OCI-LY1 (cell line): Measurements from ENCODE around the gene TGFBR1.
A peak's percentile ranks its signal among the peaks of the same experiment; 100 is the strongest.

Source experiments
- H2AFZ ChIP-seq: fragments of 200-600 bp; sonication (generic), shearing (Covaris generic); 2 replicates; pipeline ENCODE4 v1.6.0; 2014; ENCODE audit warnings: antibody characterized with exemption, mild to moderate bottlenecking, low read length
- H3F3A ChIP-seq: fragments of 200-600 bp; sonication (generic), shearing (Covaris generic); 2 replicates; pipeline ENCODE4 v1.6.0; 2014; ENCODE audit warnings: mild to moderate bottlenecking, antibody characterized with exemption, low read length, moderate library complexity; ENCODE audit not compliant: insufficient read depth
- H3K27ac ChIP-seq: fragments of 200-600 bp; sonication (generic); 2 replicates; pipeline ENCODE4 v1.5.1; 2014; ENCODE audit warnings: low read length, mixed run types, mild to moderate bottlenecking, low read depth; ENCODE audit not compliant: poor library complexity, severe bottlenecking
- H3K27me3 ChIP-seq: fragments of 200-600 bp; sonication (generic); 2 replicates; pipeline ENCODE4 v1.6.0; 2014; ENCODE audit warnings: antibody characterized with exemption, mild to moderate bottlenecking, low read length, moderate library complexity; ENCODE audit not compliant: insufficient read depth
- H3K36me3 ChIP-seq: fragments of 200-600 bp; sonication (generic); 2 replicates; pipeline ENCODE4 v1.6.1; 2014; ENCODE audit warnings: mild to moderate bottlenecking, antibody characterized with exemption, low read length, moderate library complexity, mixed read lengths; ENCODE audit not compliant: insufficient read depth
- H3K4me1 ChIP-seq: fragments of 200-600 bp; sonication (generic); 2 replicates; pipeline ENCODE4 v1.5.1; 2014; ENCODE audit warnings: mild to moderate bottlenecking, low read length, moderate library complexity; ENCODE audit not compliant: insufficient read depth, severe bottlenecking
- H3K4me2 ChIP-seq: fragments of 200-600 bp; sonication (generic), shearing (Covaris generic); 2 replicates; pipeline ENCODE4 v1.6.1; 2014; ENCODE audit warnings: low read length
- H3K4me3 ChIP-seq: fragments of 200-600 bp; sonication (generic); 2 replicates; pipeline ENCODE4 v1.5.1; 2014; ENCODE audit warnings: low read length, low read depth, mild to moderate bottlenecking, mixed read lengths; ENCODE audit not compliant: poor library complexity, severe bottlenecking
- H3K79me2 ChIP-seq: fragments of 200-600 bp; shearing (Covaris generic); 2 replicates; pipeline ENCODE4 v1.6.1; 2016; ENCODE audit warnings: mixed run types, low read length, mixed read lengths; ENCODE audit not compliant: insufficient read depth
- H3K9ac ChIP-seq: fragments of 200-600 bp; sonication (generic), shearing (Covaris generic); 2 replicates; pipeline ENCODE4 v1.6.1; 2014; ENCODE audit warnings: mild to moderate bottlenecking, low read length, mixed read lengths
- H3K9me2 ChIP-seq: fragments of 200-600 bp; sonication (generic), shearing (Covaris generic); 2 replicates; pipeline ENCODE4 v1.6.1; 2014; ENCODE audit warnings: low read depth, mild to moderate bottlenecking, low read length, mixed read lengths
- H3K9me3 ChIP-seq: fragments of 200-600 bp; shearing (Covaris generic); 2 replicates; pipeline ENCODE4 v1.6.1; 2014; ENCODE audit warnings: low read length, mixed read lengths
- H4K20me1 ChIP-seq: fragments of 200-600 bp; sonication (generic), shearing (Covaris generic); 2 replicates; pipeline ENCODE4 v1.6.0; 2016; ENCODE audit warnings: mild to moderate bottlenecking, low read length; ENCODE audit not compliant: insufficient read depth
- EZH2 ChIP-seq: fragments of 200-600 bp; sonication (generic), shearing (Covaris generic); IDR thresholded peaks from 2 replicates; pipeline ENCODE4 v1.8.0; 2017; ENCODE audit warnings: borderline replicate concordance, mixed run types, mild to moderate bottlenecking, antibody characterized with exemption, low read length, moderate library complexity, mixed read lengths
- TF ChIP-seq, protein P1 (sequence below): fragments of 200-600 bp; sonication (generic), shearing (Covaris generic); IDR thresholded peaks from 2 replicates; pipeline ENCODE4 v1.5.1; 2017; ENCODE audit warnings: mild to moderate bottlenecking, antibody characterized with exemption, low read length, moderate library complexity, mixed read lengths

TGFBR1 gene

DNA sequence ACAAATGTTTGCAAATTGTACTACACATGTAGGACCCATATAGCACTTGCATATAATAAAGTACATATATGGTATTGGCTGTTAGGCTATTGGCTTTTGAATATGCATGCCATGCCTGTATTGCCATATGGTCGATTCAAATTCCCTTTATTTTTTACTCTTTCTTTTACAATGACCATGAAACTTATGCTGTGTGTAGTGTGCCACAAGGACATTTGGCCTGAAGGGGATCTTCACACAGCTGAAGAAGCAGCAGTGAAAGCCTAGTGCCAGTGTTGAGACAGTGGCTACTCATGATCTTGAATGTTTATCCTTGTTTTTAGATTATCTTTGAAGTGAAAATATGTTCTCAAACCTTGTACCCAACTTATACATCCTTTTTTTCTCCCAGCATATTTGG is 20.5 kb downstream of the TGFBR1 start:
- peaks cover 80% of the 10 kb centered on the region for H3K79me2 ChIP-seq
- no peak overlapping the region for H3K9ac ChIP-seq
- H3K9me3 ChIP-seq, result no peaks in the 10 kb centered on the region
- no peak overlapping the region for H3K4me3 ChIP-seq
- no peaks in the 10 kb centered on the region for H4K20me1 ChIP-seq
- peaks cover 89% of the 10 kb centered on the region for H3K4me1 ChIP-seq
- no peak overlapping the region for H2AFZ ChIP-seq
- H3K27ac ChIP-seq, result peak overlapping the region; percentile 27
- TF ChIP-seq, protein P1, sequence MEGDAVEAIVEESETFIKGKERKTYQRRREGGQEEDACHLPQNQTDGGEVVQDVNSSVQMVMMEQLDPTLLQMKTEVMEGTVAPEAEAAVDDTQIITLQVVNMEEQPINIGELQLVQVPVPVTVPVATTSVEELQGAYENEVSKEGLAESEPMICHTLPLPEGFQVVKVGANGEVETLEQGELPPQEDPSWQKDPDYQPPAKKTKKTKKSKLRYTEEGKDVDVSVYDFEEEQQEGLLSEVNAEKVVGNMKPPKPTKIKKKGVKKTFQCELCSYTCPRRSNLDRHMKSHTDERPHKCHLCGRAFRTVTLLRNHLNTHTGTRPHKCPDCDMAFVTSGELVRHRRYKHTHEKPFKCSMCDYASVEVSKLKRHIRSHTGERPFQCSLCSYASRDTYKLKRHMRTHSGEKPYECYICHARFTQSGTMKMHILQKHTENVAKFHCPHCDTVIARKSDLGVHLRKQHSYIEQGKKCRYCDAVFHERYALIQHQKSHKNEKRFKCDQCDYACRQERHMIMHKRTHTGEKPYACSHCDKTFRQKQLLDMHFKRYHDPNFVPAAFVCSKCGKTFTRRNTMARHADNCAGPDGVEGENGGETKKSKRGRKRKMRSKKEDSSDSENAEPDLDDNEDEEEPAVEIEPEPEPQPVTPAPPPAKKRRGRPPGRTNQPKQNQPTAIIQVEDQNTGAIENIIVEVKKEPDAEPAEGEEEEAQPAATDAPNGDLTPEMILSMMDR, result no peak
- no peak for TF ChIP-seq EZH2
- no peaks in the 10 kb centered on the region for H3K9me2 ChIP-seq
- H3K4me2 ChIP-seq, result no peak overlapping the region; the same call in 1 of the 2 replicates
- no peaks in the 10 kb centered on the region for H3F3A ChIP-seq
- H3K36me3 ChIP-seq, result peaks cover 25% of the 10 kb centered on the region; the same call in 1 of the 2 replicates
- H3K27me3 ChIP-seq, result no peaks in the 10 kb centered on the region

DNA sequence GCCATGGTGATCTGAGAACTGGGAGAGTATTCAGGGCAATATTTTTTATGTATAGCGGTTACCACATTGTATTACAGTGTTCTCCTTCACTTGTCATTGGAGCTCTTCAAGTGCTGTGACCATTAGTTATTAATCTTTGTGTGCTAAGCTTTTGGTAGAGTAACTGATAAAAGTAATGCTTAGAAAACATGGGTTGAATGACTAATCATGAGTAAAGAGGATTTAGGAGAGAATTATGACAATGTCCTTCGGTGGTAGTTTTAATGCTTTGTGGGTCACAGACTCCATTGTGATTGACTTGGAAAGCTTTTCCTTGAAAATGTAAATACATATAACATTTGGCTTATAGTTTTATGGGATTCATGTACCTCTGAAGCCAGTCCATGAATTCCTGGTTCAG is 21.4 kb downstream of the TGFBR1 start:
- TF ChIP-seq, protein P1, result no peak
- no peak for TF ChIP-seq EZH2
- H3K36me3 ChIP-seq, result peaks cover 28% of the 10 kb centered on the region; the same call in 1 of the 2 replicates
- no peak overlapping the region for H3K9ac ChIP-seq
- peaks cover 84% of the 10 kb centered on the region for H3K4me1 ChIP-seq
- no peaks in the 10 kb centered on the region for H3K9me2 ChIP-seq
- no peaks in the 10 kb centered on the region for H3F3A ChIP-seq
- peaks cover 71% of the 10 kb centered on the region for H3K79me2 ChIP-seq
- no peak overlapping the region for H3K27ac ChIP-seq
- H4K20me1 ChIP-seq, result no peaks in the 10 kb centered on the region
- no peak overlapping the region for H3K4me2 ChIP-seq
- H2AFZ ChIP-seq, result no peak overlapping the region
- no peaks in the 10 kb centered on the region for H3K27me3 ChIP-seq
- H3K9me3 ChIP-seq, result no peaks in the 10 kb centered on the region
- no peak overlapping the region for H3K4me3 ChIP-seq

GRCh38 chr9:99127356-99128132 is 22.6 kb downstream of the TGFBR1 start:
- TF ChIP-seq EZH2, result no peak
- TF ChIP-seq, protein P1, result no peak
- peaks cover 31% of the 10 kb centered on the region; the same call in 1 of the 2 replicates for H3K36me3 ChIP-seq
- no peaks in the 10 kb centered on the region for H3F3A ChIP-seq
- peaks cover 59% of the 10 kb centered on the region for H3K79me2 ChIP-seq
- no peaks in the 10 kb centered on the region for H3K9me2 ChIP-seq
- H3K27me3 ChIP-seq, result no peaks in the 10 kb centered on the region
- peak overlapping the region; percentile 12 for H3K27ac ChIP-seq
- no peak overlapping the region for H3K9ac ChIP-seq
- H3K4me3 ChIP-seq, result no peak overlapping the region
- H2AFZ ChIP-seq, result no peak overlapping the region
- peaks cover 72% of the 10 kb centered on the region for H3K4me1 ChIP-seq
- H4K20me1 ChIP-seq, result no peaks in the 10 kb centered on the region
- H3K9me3 ChIP-seq, result no peaks in the 10 kb centered on the region
- no peak overlapping the region for H3K4me2 ChIP-seq
